K562 (cell line): Measurements from ENCODE around the gene CLIP2. TPM values are rescaled to one million over a fixed set of nuclear protein-coding genes. Genes with fewer than 3 reads are reported as not detected.

Experiments
- ATAC-seq: fragments of 200-7000 bp; cut with Tn5 transposase; 3 replicates; pipeline ENCODE4 v1.9.1; 2020; ENCODE audit warnings: moderate library complexity
- BruUV-seq: library from RNA; stranded (reverse); fragments of 400-500 nt; replicated peaks from 2 replicates; lab custom pipeline; 2021; lab: Mats Ljungman, UMichigan
- CTCF ChIA-PET: fragments of 300-600 bp; formaldehyde crosslinking; extraction: SDS; loops from one replicate; lab custom pipeline; 2021; ENCODE audit warnings: low intra/inter-chr PET ratio; lab: Yijun Ruan, JAX
- POLR2A ChIA-PET: fragments of 300-600, 350-650 bp; sonication (Branson Sonifier 250); formaldehyde crosslinking; extraction: SDS; loops from one replicate; lab custom pipeline; 2021; ENCODE audit warnings: antibody characterized with exemption, inconsistent platforms; lab: Yijun Ruan, JAX
- DNase-seq, 4 experiments: peaks; one replicate each; pipeline versions ENCODE4 v3.0.0 to v3.0.0-alpha.2; 2011 to 2018; ENCODE audit warnings: low spot score in 3 of 4, mixed read lengths in 3 of 4; ENCODE audit errors: extremely low read depth in 1 of 4
- FAIRE-seq: peaks from 2 replicates; lab custom pipeline; 2011; peaks lifted over from hg19 to GRCh38; lab: Jason Lieb, UNC
- H2AFZ ChIP-seq: 2 replicates; pipeline ENCODE4 v1.6.0; 2011; ENCODE audit warnings: low read depth, low read length, control low read depth, inconsistent platforms
- H3K27ac ChIP-seq: fragments of 200-600 bp; 3 replicates; pipeline ENCODE4 v1.8.0; 2011; ENCODE audit warnings: low read depth, mild to moderate bottlenecking, control low read depth, inconsistent platforms, low read length, moderate library complexity, mixed read lengths; ENCODE audit errors: extremely low read depth
- H3K27me3 ChIP-seq, 2 experiments: fragments of 300-600 bp in 1 of 2; 2 replicates in 1 of 2; 3 replicates in 1 of 2; pipeline versions ENCODE4 v1.6.0 to v1.8.0; 2011; ENCODE audit warnings: inconsistent platforms in 2 of 2, low read length in 2 of 2, mild to moderate bottlenecking in 1 of 2, mixed read lengths in 1 of 2, moderate library complexity in 1 of 2; ENCODE audit not compliant: control insufficient read depth in 2 of 2, insufficient read depth in 2 of 2
- H3K36me3 ChIP-seq: fragments of 300-600 bp; 3 replicates; pipeline ENCODE4 v1.8.0; 2011; ENCODE audit warnings: mild to moderate bottlenecking, low read length, inconsistent platforms; ENCODE audit not compliant: control insufficient read depth, insufficient read depth
- H3K4me1 ChIP-seq, 2 experiments: fragments of 200-600 bp in 1 of 2; replicated peaks in 1 of 2; 2 replicates in 1 of 2; 3 replicates in 1 of 2; pipeline versions ENCODE4 v1.5.1 to v1.8.0; 2011; ENCODE audit warnings: inconsistent platforms in 2 of 2, low read length in 2 of 2, mild to moderate bottlenecking in 1 of 2, mixed read lengths in 1 of 2, moderate library complexity in 1 of 2; ENCODE audit not compliant: control insufficient read depth in 2 of 2, insufficient read depth in 2 of 2
- H3K4me2 ChIP-seq: 2 replicates; pipeline ENCODE4 v1.6.1; 2011; ENCODE audit warnings: low read length, control low read depth, inconsistent platforms, mixed read lengths; ENCODE audit not compliant: insufficient read depth
- H3K4me3 ChIP-seq: fragments of 200-600 bp; sonication (generic), shearing (Covaris generic); 2 replicates; pipeline ENCODE4 v1.5.1; 2016; ENCODE audit warnings: control low read depth, inconsistent platforms
- H3K79me2 ChIP-seq: fragments of 200-600 bp; 3 replicates; pipeline ENCODE4 v1.8.0; 2011; ENCODE audit warnings: low read length, inconsistent platforms; ENCODE audit not compliant: control insufficient read depth, insufficient read depth
- H3K9ac ChIP-seq, 2 experiments: 2 replicates each; pipeline versions ENCODE4 v1.6.0 to v1.6.1; 2011; ENCODE audit warnings: low read depth in 2 of 2, low read length in 2 of 2, control low read depth in 1 of 2, inconsistent platforms in 1 of 2, mild to moderate bottlenecking in 1 of 2, mixed read lengths in 1 of 2; ENCODE audit not compliant: insufficient read depth in 1 of 2
- H3K9me1 ChIP-seq: one replicate; pipeline ENCODE4 v1.6.0; 2011; ENCODE audit warnings: inconsistent platforms, mild to moderate bottlenecking, low read length, moderate library complexity; ENCODE audit not compliant: control insufficient read depth, insufficient read depth
- H3K9me3 ChIP-seq: replicated peaks from 2 replicates; pipeline ENCODE4 v1.5.1; 2011; ENCODE audit warnings: low read depth, low read length, inconsistent platforms; ENCODE audit not compliant: control insufficient read depth, insufficient read depth
- H4K20me1 ChIP-seq: replicated peaks from 2 replicates; pipeline ENCODE4 v1.6.1; 2011; ENCODE audit warnings: low read length, inconsistent platforms, mixed read lengths; ENCODE audit not compliant: control insufficient read depth, insufficient read depth
- BRD4 ChIP-seq: fragments of 200-600 bp; sonication (generic); IDR thresholded peaks from 2 replicates; pipeline ENCODE4 v1.6.1; 2017; ENCODE audit warnings: inconsistent platforms
- DNMT1 ChIP-seq: fragments of 450-650 bp; IDR thresholded peaks from 2 replicates; pipeline ENCODE4 v1.6.1; 2016; ENCODE audit warnings: antibody characterized with exemption, mild to moderate bottlenecking
- E2F8 ChIP-seq: fragments of 450-650 bp; IDR thresholded peaks from 2 replicates; pipeline ENCODE4 v1.7.1; 2018; ENCODE audit warnings: mild to moderate bottlenecking, low read depth; ENCODE audit not compliant: partially characterized antibody
- GATA2 ChIP-seq: sonication (generic); formaldehyde crosslinking; IDR thresholded peaks from 2 replicates; pipeline ENCODE4 v1.4.0; 2020; ENCODE audit warnings: mild to moderate bottlenecking, missing genetic modification reagents
- KDM5B ChIP-seq: fragments of 200-600 bp; sonication (generic); IDR thresholded peaks from 2 replicates; pipeline ENCODE4 v1.6.1; 2012; ENCODE audit warnings: low read depth, mild to moderate bottlenecking, moderate library complexity, low read length, control low read depth, inconsistent platforms; ENCODE audit not compliant: insufficient replicate concordance
- PHF8 ChIP-seq: fragments of 200-600 bp; sonication (generic); IDR thresholded peaks from 2 replicates; pipeline ENCODE4 v1.6.1; 2012; ENCODE audit warnings: mixed run types, mild to moderate bottlenecking, inconsistent platforms, low read length, moderate library complexity, borderline replicate concordance
- SP1 ChIP-seq: sonication (generic); formaldehyde crosslinking; IDR thresholded peaks from 2 replicates; pipeline ENCODE4 v1.8.1; 2022; ENCODE audit warnings: mild to moderate bottlenecking, missing genetic modification reagents
- ZFP1 ChIP-seq: fragments of 450-650 bp; formaldehyde crosslinking; IDR thresholded peaks from 2 replicates; pipeline ENCODE4 v1.4.0; 2020; ENCODE audit warnings: mild to moderate bottlenecking, mixed read lengths
- ZNF165 ChIP-seq: fragments of 250-450 bp; sonication (Bioruptor Pico); IDR thresholded peaks from 2 replicates; pipeline ENCODE4 v1.4.0; 2020; ENCODE audit warnings: borderline replicate concordance
- ZNF24 ChIP-seq: fragments of 450-650 bp; IDR thresholded peaks from 2 replicates; pipeline ENCODE4 v1.6.1; 2016
- ZNF408 ChIP-seq: fragments of 250-450 bp; sonication (Bioruptor Pico); IDR thresholded peaks from 2 replicates; pipeline ENCODE4 v1.4.0; 2020; ENCODE audit warnings: low read depth, mild to moderate bottlenecking, moderate library complexity
- WGBS: fragments of 100-300 bp; shearing (Covaris generic); methylation state at CpG from one replicate; pipeline ENCODE4 v1.1.6; 2016; ENCODE audit warnings: low coverage, mixed read lengths; ENCODE audit not compliant: insufficient coverage; ENCODE audit errors: missing lambda C conversion rate; 5-methylcytosine and 5-hydroxymethylcytosine counted together
- in situ Hi-C: fragments of 300-500 bp; cut with MboI; formaldehyde crosslinking; loops from 4 replicates; pipeline ENCODE4 v1.15.0; 2018; ENCODE audit warnings: inconsistent platforms, mixed read lengths
- intact Hi-C: fragments of 100-400 bp; cut with micrococcal nuclease; formaldehyde crosslinking; loops from 2 replicates; pipeline ENCODE4 v1.14.2; 2022
- polyA plus RNA-seq, 8 experiments: library from polyadenylated mRNA; depleted of rRNA in 4 of 8; stranded (reverse) in 5 of 8; unstranded in 3 of 8; fragments of >200 nt; fragmentation: Nextera tagmentation in 2 of 8; fragmentation: Illumina TruSeq in 1 of 8; extraction: Ambion mirVana in 2 of 8; extraction: Trizol in 1 of 8; gene quantifications; 2 replicates each; pipeline versions ENCODE4 v1.2.1 to v1.2.3, GENCODE V29; 2011 to 2014; ENCODE audit warnings: inconsistent platforms in 1 of 8, missing spikeins in 1 of 8
- total RNA-seq, 7 experiments: library from RNA; depleted of rRNA in 6 of 7; stranded (reverse); fragments of >200 nt in 6 of 7; fragmentation: Illumina TruSeq in 2 of 7; extraction: Trizol in 2 of 7; gene quantifications; 2 replicates each; pipeline versions ENCODE4 v1.2.1 to v1.2.3, GENCODE V29; 2011 to 2021; ENCODE audit warnings: low replicate concordance in 1 of 7
- TF ChIP-seq, protein P1 (sequence below): fragments of 150-350 bp; IDR thresholded peaks from 2 replicates; pipeline ENCODE4 v1.6.1; 2014; ENCODE audit warnings: low read depth, mild to moderate bottlenecking, low read length, borderline replicate concordance
- TF ChIP-seq, protein P2 (sequence below): fragments of 150-350 bp; conservative IDR thresholded peaks from 2 replicates; pipeline ENCODE4 v1.6.1; 2014; ENCODE audit warnings: low read length

CLIP2 gene
- total and polyA plus RNA-seq, 9 of the 15 experiments (the other 6 are each of a cell fraction or from before 2014, with no cell fraction given), result 0.07 to 5.4 (median 2.1) TPM

DNA sequence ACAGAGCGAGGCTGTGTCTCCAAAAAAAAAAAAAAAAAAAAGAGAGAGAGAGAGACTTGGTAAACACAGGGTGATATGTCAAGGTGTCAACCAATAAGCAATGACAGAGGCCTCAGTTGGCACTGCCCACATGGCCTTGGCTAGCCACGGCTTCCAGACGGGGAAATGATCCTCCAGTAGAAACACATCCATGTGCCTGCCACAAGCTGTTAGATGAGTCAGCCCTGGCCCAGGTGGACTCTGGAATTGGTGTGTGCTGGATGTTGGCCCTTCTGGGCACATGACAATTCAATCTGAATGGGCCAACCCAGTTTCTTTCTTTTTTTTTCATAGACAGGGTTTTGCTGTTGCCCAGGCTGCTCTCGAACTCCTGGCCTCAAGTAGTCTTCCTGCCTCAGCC, 48.7 kb upstream of the CLIP2 start:
- intact Hi-C loops, result no loop called here
- no peak overlapping the region for H3K27ac ChIP-seq
- TF ChIP-seq ZFP1 (no peak), SP1 (CRISPR knock-in tag) (no peak), E2F8 (no peak), PHF8 (no peak), ZNF408 (CRISPR knock-in tag) (no peak), ZNF165 (CRISPR knock-in tag) (no peak), DNMT1 (no peak), GATA2 (CRISPR knock-in tag) (no peak), ZNF24 (no peak), BRD4 (no peak), KDM5B (no peak)
- TF ChIP-seq, protein P1, sequence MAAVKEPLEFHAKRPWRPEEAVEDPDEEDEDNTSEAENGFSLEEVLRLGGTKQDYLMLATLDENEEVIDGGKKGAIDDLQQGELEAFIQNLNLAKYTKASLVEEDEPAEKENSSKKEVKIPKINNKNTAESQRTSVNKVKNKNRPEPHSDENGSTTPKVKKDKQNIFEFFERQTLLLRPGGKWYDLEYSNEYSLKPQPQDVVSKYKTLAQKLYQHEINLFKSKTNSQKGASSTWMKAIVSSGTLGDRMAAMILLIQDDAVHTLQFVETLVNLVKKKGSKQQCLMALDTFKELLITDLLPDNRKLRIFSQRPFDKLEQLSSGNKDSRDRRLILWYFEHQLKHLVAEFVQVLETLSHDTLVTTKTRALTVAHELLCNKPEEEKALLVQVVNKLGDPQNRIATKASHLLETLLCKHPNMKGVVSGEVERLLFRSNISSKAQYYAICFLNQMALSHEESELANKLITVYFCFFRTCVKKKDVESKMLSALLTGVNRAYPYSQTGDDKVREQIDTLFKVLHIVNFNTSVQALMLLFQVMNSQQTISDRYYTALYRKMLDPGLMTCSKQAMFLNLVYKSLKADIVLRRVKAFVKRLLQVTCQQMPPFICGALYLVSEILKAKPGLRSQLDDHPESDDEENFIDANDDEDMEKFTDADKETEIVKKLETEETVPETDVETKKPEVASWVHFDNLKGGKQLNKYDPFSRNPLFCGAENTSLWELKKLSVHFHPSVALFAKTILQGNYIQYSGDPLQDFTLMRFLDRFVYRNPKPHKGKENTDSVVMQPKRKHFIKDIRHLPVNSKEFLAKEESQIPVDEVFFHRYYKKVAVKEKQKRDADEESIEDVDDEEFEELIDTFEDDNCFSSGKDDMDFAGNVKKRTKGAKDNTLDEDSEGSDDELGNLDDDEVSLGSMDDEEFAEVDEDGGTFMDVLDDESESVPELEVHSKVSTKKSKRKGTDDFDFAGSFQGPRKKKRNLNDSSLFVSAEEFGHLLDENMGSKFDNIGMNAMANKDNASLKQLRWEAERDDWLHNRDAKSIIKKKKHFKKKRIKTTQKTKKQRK, result no peak
- TF ChIP-seq, protein P2, sequence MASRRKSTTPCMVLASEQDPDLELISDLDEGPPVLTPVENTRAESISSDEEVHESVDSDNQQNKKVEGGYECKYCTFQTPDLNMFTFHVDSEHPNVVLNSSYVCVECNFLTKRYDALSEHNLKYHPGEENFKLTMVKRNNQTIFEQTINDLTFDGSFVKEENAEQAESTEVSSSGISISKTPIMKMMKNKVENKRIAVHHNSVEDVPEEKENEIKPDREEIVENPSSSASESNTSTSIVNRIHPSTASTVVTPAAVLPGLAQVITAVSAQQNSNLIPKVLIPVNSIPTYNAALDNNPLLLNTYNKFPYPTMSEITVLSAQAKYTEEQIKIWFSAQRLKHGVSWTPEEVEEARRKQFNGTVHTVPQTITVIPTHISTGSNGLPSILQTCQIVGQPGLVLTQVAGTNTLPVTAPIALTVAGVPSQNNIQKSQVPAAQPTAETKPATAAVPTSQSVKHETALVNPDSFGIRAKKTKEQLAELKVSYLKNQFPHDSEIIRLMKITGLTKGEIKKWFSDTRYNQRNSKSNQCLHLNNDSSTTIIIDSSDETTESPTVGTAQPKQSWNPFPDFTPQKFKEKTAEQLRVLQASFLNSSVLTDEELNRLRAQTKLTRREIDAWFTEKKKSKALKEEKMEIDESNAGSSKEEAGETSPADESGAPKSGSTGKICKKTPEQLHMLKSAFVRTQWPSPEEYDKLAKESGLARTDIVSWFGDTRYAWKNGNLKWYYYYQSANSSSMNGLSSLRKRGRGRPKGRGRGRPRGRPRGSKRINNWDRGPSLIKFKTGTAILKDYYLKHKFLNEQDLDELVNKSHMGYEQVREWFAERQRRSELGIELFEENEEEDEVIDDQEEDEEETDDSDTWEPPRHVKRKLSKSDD, result no peak

More for the DNA sequence above, 48.7 kb upstream of the CLIP2 start:
- H3K36me3 ChIP-seq, result peaks cover 96% of the 10 kb centered on the region; the same call in 2 of the 3 replicates
- H3K79me2 ChIP-seq, result no peaks in the 10 kb centered on the region; the same call in 2 of the 3 replicates
- H4K20me1 ChIP-seq, result peaks cover 13% of the 10 kb centered on the region; the same call in 1 of the 2 replicates
- in situ Hi-C loops, result no loop called here
- no peak overlapping the region for H3K4me3 ChIP-seq
- ChIA-PET CTCF (no interaction called here), POLR2A (interaction anchor here (0.6 to 1.3 kb wide), 2 partner anchors 11 to 30 kb away, joined by 3 read pairs; no protein-coding TSS in a partner anchor)
- FAIRE-seq (no peak), ATAC-seq (no peak), DNase-seq (no peak)
- H2AFZ ChIP-seq, result no peak overlapping the region
- no TSS peak for BruUV-seq
- no peaks in the 10 kb centered on the region for H3K9me3 ChIP-seq
- no peaks in the 10 kb centered on the region for H3K27me3 ChIP-seq
- no peak overlapping the region for H3K4me2 ChIP-seq
- H3K9me1 ChIP-seq, result no peaks in the 10 kb centered on the region
- no peaks in the 10 kb centered on the region; a peak in 1 of 5 replicates for H3K4me1 ChIP-seq
- 100% methylated on average over 3 of the region's 4 CpGs for WGBS
- H3K9ac ChIP-seq, result no peak overlapping the region
